PC-3 (cell line): Measurements from ENCODE around the gene MACROD1.

Experiments used
- CTCF ChIP-seq: fragments of 300-600 bp; sonication (generic); conservative IDR thresholded peaks from 2 replicates; pipeline ENCODE4 v1.5.1; 2017; ENCODE audit warnings: antibody characterized with exemption, low read depth, mild to moderate bottlenecking, low read length
- EZH2 ChIP-seq: fragments of 300-600 bp; sonication (generic); IDR thresholded peaks from one replicate; pipeline ENCODE4 v1.6.1; 2017; ENCODE audit warnings: antibody characterized with exemption, mild to moderate bottlenecking, low read length; ENCODE audit not compliant: unreplicated experiment

- TF ChIP-seq CTCF (no peak), EZH2 (no peak)
These were observed 43.6 kb upstream of the MACROD1 start for GRCh38 chr11:64209563-64209843.
